HPDE6-E6E7 (cell line): ENCODE results near the gene KIF18B.

Source experiments
- DNase-seq: peaks from one replicate; pipeline ENCODE4 v3.0.0; 2011; ENCODE audit warnings: missing footprints; ENCODE audit errors: extremely low spot score

Gene KIF18B

DNA sequence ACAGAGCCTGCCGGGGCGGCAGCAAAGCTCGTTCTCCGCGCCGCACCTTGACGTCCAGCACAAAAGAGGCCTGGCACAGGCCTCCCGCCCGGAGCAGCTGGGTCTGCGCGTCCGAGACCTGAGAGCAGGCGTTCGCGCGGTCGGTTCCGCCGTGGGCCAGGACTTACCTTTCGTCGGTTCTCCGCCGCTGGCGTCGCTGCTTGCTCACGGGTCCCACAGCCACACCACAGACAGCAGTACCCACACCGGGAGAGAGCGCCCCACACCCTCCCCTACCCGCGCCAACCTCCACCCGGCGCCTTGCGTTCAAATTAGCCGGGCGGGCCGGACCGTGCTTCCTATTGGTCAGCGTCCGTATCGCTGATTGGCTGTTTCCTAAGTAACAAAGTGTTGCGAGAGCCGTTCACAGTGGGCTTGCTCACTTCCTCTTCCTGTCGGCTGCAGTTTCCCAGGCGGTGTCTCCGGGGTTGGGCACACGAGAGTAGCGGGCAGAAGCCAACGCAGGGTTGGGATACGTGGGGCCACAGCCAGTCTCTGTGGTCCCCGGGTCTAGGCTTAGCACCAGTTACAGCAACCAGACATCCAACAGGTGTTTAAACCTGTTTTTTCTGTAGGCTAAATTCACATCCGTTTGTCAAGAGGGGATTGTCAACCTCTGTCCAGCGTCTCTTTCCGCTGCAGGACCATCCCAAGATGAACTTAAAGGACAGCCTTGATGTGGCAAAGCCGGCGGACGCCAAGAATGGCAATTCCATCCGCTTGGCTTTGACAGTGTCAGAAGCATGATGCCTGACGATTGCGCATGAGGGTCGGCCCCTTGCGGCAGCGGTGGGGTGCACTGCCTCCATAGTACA is at the start of gene KIF18B:
KIF18B (minus strand) TSS at position 313 of the 854 bp plus-strand sequence. CDS start 11,429 bp downstream, outside the sequence.
- DNase-seq = peak; percentile 99

DNA sequence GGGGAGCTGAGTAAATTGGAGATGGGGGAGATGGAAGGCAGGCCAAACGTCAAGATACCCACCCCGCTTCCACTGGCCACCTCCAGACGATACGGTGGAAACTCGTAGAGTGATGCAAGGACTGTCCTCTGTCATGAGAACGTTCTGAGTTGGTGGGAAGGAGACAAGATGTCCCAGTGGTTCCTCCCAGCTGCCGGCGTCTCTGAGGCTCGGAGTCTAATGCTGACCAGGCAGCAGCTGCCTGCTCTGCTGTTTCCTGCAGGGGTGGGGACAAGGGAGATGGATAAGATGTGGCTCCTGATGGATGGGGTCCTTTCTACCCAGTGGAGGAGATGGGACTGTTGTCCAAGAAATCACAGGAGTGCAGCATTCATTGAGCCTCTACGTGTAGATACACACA is 48.7 kb upstream of the KIF18B start:
- no peak for DNase-seq

GRCh38 chr17:44995436-44996001 is 47.9 kb upstream of the KIF18B start:
- DNase-seq = no peak

DNA sequence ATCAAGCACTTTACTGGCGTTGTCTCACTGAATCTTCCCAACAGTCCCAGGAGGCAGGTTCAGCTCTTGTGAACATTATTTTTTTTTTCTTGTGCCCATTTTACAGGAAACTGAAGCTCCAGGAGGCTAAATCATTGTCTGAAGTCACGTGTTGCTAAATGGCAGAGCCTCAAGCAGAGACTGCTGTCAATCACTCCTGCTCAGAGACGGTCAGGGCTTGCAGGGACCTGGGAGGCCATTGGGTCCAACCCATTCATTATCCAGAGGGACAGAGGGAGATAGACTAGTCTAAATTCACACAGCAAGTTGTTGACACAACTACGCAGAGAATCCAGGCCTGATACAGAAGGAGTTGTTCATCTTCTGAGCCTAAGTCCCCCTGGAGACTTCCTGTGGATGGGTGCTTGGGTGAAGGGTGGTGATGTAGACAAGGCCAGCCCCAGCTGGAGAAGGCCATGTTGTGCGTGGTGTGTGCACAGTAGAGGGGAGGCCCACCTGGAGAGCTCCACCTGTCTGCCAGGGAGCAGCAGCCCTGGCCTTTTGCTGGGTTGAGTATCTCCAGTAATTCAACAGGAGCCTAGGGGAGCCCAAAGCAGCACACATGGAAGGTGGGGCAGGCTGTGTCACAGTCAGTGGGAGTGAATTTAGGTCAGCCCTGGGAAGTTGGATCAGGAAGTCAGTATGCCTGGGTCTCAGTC is 44.8 kb upstream of the KIF18B start:
- DNase-seq = no peak

GRCh38 chr17:44990994-44991393 is 43.4 kb upstream of the KIF18B start:
- DNase-seq = no peak

- no peak for DNase-seq
Measured at GRCh38 chr17:44989552-44990138, 42.1 kb upstream of the KIF18B start.

DNA sequence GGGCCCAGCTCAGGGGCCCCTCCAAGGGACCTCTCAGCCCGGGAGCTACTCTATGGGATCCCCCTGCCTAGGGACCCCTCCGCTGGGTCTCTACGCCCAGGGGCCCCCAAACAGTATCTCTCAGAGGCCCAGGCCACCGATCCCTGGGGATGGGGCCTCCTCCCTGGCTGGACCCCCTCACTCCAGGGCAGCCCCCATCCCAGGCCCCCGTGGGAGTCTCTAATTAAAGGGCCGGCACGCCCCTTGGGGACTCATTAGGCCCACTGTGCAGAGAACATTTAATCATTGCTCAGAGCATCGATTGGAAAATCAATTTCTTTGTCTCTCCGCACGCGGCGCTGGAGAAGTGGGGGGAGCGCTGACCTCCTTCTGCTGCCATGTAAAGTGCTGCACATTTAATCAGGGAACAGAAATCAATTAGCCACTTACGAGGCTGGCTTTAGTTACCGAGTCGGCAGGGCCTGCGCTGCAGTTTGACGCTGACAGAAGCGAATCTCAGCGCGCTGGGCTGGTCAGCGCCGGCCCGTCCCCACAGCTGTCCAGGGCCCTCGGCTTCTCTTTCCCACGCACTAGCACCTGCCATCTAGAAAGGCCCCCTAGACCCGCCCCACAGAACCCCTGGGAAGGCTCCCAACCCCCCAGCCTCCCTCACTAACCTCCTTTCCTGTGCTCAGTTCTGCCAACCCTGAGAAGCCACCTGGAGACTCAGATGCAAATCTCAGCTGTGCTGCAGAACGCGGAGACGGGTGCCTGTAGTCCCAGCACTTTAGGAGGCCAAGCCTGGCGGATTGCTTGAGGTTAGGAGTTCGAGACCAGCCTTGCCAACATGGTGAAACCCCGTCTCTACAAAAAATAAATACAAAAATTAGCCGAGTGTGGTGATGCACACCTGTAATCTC is 40.7 kb upstream of the KIF18B start:
- no peak for DNase-seq

GRCh38 chr17:44983563-44983962 is 36.0 kb upstream of the KIF18B start:
- no peak for DNase-seq

GRCh38 chr17:44982113-44982702 is 34.6 kb upstream of the KIF18B start:
- no peak for DNase-seq

- DNase-seq = peak; percentile 69
Measured at GRCh38 chr17:44981221-44981968, 33.8 kb upstream of the KIF18B start.

- DNase-seq = no peak
Measured at GRCh38 chr17:44979426-44979995, 31.9 kb upstream of the KIF18B start.

DNA sequence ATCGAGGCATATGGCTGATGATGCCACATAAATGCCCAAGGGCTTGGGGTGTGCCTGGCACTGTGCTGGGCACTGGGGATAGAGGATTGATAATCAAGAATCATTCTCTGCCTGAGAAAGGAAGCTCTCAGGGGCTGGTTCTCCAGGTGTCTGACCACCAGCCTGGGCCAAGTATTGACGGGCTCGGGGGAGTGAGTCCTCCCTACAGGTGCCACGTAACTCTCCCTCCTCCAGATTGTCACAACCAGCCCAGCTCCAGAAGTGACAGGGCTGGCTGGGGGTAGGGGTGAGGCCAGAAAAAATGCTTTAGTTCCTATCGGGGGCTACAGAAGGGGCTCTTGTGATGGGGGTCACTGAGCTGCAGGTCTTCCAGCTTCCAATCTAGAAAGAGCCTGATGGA is 31.2 kb upstream of the KIF18B start:
- DNase-seq = no peak

DNA sequence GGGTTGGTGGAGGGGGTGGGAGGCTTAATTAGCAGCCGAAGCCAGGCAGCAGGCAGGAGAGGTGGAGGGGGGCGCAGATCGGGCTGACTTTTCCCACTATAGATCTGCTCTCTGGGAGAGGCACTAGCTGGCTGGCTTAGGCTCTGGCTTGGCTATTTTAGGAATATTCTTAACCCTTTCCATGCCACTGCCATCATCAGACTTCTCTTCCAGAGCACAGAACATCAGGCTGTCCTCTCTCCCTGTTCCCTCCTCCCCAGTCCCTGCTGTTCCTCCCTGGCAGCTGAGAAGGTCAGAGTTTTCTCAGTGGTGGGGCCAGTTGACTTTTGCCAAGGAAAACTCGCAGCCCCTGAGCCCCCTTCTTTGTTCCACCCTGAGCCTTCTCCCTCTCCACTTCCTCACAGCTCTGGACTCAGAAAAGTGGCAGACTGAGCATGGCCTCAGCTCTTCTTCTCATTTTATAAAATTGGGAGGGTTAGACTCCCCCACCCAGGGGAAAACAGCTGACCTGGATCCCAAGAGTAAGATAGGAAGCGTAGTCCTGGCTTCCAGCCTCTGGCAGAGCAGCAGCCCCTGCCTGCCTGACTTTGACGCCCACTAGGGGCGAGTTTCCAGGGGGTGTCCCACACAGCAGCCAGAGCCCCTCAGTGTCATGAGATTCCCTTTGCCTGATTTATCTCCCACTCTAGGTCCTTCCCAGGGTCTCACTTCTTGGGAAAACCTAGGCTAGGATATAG is 30.4 kb upstream of the KIF18B start:
- no peak for DNase-seq

- DNase-seq = no peak
Measured at GRCh38 chr17:44977065-44977464, 29.5 kb upstream of the KIF18B start.

- DNase-seq = no peak
Measured at GRCh38 chr17:44976206-44976605, 28.6 kb upstream of the KIF18B start.

DNA sequence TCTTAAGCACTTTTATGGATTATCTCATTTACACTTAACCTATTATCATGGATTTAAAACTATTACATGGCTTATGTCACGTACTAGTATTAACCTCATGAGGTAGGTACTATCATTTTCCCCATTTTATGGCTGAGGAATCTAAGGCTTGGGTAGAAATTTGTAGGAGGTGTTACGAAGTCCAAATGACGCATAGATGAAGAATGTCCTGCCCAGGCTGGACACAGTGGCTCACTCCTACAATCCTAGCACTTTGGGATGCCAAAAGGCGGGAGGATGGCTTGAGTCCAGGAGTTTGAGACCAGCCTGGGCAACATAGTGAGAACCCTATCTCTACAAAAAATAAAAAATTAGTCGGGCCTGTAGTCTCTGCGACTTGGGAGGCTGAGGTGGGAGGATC is 25.4 kb upstream of the KIF18B start:
- DNase-seq = no peak

DNA sequence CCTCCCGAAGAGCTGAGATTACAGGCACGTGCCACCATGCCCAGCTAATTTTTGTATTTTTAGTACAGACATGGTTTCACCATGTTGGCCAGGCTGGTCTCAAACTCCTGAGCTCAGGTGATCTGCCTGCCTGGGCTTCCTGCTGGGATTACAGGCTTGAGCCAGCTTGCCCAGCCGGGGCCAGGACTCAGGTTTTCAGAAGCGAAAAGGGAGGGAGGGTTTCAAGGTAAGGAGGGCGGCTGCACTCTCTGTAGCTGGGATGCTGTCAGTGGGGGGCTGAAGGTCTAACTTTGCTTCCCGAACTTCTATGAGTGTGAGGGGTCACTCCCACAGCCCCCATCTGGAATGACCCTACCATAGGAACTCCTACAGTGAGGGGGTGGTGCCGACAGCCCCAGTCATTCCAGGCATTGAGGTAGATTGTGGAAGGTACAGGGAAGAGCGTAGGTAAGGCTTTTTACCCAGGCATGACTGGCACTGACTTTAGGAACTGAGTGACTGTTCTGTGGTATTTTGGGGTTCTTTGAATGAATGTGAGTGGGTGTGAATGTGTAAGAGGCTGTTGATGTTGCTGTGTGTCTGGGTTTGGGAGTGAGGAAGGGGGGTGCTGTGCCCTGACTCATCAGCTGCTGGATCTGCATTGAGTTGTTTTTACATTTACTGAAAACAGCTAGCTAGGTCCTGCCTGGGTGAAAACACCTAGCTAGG is 24.4 kb upstream of the KIF18B start:
- peak; percentile 74 for DNase-seq

- DNase-seq = no peak
Measured at GRCh38 chr17:44970136-44970741, 22.7 kb upstream of the KIF18B start.
